LoVo (cell line): ENCODE measurements around the gene SEPHS1.
"Not testable (repeated sequence)": the region's sequence is repeated elsewhere in the genome, so short reads cannot be mapped to it uniquely, and the experiment has no call there.

Experiments used
- DNase-seq: peaks from one replicate; pipeline ENCODE4 v3.0.0-alpha.2; 2016; ENCODE audit warnings: low spot score

Gene SEPHS1, protein sequence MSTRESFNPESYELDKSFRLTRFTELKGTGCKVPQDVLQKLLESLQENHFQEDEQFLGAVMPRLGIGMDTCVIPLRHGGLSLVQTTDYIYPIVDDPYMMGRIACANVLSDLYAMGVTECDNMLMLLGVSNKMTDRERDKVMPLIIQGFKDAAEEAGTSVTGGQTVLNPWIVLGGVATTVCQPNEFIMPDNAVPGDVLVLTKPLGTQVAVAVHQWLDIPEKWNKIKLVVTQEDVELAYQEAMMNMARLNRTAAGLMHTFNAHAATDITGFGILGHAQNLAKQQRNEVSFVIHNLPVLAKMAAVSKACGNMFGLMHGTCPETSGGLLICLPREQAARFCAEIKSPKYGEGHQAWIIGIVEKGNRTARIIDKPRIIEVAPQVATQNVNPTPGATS

DNA sequence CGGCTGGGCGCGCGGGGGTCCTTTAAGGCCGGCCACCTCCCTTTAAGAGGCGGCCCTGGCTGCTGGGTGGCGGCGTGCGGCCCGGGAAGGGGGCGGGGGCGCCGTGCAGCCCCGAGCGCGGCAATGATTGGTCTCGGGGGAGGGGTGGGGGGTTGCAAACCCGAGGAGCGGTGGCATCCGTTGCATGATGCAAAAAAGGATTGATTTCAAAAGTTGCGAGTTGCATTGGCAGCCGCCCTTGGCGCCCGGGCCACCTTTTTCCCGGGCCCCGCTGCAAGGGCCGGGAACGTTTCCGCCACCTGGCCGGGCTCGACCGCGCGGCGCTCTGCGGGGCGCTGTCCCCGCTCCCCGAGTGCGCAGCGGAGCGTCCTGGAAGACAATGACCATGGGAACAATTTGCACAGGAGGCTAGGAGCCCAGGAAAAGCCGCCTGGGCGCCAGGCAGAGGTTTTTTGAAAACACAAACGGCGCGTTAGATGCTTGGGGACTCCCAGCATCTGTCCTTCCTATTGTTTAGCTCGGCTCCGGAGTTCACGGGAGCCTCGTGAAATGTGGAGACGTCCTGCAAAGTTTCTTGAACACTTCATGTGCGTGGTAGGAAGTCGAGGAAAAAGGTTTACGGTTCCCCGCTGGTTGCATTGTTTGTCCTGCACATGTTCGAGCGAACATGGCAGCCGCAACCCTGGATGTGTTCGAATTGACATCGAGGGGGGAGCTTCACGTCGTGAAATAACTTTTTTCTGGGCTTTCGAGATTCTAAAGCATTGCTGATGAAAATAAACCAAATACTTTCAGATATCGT, at the start of gene SEPHS1:
TSS of gene SEPHS1 (minus strand) at position 78 of the 802 bp plus-strand sequence. CDS start 3,343 bp downstream, outside the sequence.
- peak; percentile 76 for DNase-seq

DNA sequence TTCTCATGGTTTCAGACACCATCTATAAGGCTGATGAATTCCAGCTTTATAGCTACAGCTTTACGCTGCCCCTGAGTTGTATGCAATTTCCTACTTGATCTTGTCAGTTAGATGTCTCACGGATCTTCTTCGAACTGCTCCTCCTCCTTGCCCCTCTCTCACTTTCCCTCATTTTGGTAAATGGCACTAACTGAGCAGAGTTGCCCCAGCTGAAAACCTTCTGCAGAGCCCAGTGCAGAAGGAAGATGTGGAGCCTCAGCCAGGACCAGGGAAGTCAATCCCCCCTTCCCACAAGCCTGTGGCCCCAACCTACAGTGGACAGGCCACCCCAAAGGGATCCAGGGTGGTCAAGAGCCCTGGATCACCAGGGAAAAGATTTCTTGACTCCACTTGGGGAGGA, 49.0 kb upstream of the SEPHS1 start:
- DNase-seq = no peak

DNA sequence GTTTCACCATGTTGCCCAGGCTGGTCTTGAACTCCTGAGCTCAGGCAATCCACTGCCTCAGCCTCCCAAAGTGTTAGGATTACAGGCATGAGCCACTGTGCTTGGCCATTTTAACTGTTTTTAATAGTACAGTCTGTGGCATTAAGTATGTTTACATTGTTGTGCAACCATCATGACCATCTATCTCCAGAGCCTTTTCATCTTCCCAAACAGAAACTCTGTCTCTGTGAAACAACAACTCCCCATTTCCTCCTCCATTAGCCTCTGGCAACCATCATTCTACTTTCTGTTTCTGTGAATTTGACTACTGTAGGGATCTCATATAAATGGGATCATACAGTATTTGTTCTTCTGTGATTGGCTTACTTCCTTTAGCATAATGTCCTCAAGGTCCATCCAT, 48.3 kb upstream of the SEPHS1 start:
- DNase-seq = no peak

DNA sequence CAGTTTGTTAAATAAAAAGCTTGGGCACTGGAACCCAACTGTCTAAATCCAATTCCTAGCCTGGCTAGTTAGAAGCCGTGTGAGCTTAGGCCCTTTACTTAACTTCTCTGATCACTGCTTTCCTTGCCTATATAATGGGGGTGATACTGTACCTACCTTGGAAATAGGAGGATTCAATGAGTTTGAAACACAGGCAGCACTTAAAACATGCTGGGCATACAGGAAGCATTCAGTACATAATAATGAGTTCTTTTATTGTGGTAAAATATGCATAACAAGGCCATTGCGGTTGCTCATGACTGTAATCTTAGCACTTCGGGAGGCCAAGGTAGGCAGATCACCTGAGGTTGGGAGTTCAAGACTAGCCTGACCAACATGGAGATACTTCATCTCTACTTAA, 47.4 kb upstream of the SEPHS1 start:
- no peak for DNase-seq

DNA sequence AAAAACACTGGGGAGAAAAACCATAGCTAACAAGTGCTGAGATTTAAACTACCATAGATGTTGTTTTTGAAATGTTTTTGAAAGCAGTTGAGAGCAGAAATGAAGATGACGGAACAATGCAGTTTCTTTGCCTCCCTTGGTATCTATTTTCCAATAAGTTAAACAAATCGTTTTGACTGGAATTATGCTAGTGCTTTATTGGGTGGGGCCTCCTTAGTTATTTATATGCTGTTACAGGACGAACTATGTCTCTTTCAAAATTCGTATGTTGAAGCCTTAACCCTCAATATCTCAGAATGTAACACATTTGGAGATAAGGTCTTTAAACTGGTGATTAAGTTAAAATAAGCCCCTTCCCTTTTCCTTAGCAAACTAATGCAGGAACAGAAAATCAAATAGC, 45.5 kb upstream of the SEPHS1 start:
- DNase-seq = no peak

DNA sequence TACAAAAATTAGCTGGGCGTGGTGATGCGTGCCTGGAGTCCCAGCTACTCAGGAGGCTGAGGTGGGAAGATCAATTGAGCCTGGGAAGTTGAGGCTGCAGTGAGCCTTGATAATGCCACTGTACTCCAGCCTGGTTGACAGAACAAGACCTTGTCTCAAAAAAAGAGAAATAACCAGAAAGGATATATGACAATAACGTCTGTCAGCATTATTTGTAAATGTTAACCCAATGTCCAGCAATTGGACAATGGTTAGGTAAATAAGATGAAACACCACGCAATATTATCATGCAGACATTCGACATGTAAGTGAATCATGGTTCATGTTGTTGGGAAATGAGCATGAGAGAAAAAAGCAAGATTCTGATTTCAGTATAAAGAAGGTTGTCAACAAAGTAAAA, 44.6 kb upstream of the SEPHS1 start:
- no peak for DNase-seq

DNA sequence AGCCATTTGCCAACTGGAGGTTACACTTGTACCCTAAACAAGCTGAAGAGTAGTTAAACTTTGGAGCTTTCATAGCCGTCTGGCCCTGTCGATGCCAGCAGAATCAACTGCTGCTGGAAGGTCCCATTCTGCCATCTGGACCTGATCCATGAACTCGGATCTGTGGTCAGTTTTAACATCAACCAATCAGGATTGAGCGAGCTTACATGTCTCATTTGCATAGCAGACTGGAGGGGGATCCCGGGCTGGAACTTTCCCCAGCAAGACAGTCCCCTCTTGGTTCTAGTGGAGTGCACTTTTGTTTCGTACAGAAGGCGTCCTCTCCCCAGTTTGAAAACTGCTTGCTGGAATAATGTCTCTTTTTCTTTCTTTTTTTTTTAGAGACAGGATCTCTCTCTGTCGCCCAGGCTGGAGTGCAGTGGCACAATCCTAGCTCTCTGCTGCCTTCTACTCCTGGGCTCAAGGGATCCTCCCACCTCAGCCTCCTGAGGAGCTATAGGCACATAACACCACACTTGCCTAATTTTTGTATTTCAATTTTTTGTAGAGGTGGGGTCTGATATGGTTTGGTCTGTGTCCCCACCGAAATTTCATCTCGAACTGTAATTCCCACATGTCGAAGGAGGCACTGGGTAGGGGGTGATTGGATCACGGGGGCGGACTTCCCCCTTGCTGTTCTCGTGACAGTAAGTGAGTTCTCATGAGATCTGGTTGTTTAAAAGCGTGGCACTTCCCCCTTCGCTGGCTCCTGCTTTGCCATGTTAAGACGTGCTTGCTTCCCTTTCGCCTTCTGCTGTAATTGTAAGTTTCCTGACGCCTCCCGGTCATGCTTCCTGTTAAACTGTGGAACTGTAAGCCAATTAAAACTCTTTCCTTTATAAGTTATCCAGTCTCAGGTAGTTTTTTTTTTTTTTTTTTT, 42.8 kb upstream of the SEPHS1 start:
- DNase-seq = no peak

DNA sequence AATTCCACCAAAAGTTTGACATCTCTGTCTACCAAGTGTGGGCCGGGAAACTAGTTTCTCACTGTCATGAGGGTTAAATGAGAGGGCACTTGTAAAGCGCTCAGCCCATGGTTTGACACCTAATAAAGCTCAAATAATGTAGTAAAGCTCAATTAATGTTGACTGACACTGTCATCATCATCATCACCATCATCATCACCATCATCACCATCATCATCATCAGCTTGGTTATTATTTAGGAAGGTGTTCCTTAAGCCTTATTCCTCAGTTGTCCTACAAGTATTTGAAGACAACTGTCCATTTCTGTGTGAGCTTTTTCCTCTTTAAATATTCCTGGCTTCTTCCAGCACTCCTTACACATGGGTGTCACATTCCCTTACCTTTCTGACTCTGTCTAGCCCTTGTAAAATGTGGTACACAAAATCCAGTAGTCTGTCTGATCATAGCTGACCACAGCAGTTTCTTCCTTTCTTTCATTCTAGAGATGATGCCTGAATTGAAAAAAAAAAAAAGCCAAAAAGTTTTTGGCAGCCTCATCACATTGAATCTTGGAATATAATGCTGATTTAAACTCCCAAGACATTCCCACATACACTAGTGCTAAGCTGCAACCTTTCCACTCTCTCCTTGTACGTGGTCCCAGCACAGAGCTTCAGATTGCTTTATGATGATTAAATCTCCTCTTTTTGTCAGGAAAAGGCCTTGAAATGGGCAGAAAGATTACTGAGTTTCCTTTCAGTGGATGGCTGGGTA, 40.6 kb upstream of the SEPHS1 start:
- no peak for DNase-seq

DNA sequence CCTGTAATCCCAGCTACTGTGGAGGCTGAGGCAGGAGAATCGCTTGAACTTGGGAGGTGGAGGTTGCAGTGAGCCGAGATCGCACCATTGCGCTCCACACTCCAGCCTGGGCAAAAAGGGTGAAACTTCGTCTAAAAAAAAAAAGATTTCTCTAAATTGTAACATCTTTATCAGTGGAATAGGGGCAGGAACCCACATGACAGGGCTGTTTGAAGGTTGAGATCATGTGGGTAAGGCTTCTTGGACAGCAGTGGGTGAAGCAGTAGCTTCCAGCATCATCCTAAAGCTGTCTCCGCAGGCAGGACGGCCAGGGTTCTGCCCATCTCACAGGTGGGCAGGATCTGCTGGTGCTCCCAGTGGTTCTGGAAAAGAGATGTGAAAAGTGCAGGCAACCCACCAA, 37.9 kb upstream of the SEPHS1 start:
- no peak for DNase-seq

DNA sequence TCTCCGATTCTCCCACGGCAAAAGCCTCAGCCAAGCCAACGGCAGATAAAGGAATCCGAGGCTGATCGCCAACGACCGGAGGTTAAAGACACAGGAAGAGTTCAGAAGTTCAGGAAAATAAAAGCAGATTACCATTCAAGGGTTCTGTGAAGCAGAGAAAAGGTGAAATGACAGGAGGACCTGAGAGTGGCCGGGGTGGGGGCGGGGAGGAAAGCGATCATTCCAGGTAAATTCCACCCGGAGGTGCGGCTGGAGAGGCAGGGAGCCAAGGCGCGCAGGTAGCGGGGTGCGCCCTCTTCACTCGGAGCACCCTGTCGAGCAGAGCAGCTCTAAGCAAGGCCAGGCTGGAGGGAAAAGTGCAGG, 35.3 kb upstream of the SEPHS1 start:
- DNase-seq = peak; percentile 79

DNA sequence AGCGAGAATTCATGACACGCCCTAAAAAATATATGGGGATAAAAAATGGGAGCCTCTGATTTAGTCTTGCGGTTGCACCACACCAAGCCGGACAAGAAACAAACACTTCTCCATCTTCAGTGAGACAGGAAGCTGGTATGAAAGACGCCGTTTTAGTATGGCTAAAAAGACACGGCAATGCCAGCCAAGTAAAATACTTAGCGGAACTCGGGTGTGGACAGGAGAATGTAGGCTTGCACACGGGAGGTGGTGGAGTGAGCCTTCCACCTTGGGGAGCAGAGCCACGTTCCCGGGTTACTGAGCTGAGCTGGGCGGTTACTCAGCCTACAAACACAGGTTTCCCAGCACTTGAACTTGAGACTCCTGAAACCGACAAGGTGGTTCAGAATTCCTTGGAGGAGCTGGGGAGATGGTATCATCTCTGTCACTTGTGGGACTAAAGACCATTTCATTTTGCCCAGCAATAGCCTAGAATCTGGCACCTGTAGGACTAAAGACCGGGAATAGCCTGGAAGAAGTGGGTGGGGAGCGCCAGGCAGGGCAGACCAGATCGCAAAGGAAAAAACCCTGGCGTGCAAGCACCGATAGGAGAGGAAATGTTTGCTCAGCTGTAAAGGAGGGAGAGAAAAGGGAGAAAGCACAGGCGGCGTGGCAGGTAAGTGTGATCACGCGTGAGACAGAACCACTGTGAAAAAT, 34.8 kb upstream of the SEPHS1 start:
- DNase-seq = peak; percentile 46

DNA sequence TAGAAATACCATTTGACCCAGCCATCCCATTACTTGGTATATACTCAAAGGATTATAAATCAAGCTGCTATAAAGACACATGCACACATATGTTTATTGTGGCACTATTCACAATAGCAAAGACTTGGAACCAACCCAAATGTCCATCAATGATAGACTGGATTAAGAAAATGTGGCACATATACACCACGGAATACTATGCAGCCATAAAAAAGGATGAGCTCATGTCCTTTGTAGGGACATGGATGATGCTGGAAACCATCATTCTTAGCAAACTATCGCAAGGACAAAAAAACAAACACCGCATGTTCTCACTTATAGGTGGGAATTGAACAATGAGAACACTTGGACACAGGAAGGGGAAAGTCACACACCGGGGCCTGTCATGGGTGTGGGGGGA, 31.0 kb upstream of the SEPHS1 start:
- DNase-seq = not testable (repeated sequence)

DNA sequence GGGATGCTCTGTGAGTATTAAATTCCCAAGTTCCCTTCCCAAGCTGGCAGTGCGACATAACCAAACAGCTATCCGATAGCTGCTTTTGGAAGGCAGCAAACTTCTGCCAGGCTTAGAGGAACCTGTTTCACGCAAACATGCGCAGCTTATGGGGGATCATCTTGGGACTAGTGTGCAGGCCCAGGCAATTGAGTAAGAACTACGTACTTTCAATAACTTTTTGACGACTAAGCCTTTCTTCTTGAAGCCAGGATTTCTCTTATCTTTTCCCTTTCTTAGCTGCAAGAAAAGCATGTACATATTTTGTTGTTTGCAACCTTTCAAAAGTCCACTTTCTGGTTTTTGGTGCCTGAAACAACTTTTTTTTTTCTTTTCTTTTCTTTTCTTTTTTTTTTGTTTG, 28.7 kb upstream of the SEPHS1 start:
- DNase-seq = no peak

DNA sequence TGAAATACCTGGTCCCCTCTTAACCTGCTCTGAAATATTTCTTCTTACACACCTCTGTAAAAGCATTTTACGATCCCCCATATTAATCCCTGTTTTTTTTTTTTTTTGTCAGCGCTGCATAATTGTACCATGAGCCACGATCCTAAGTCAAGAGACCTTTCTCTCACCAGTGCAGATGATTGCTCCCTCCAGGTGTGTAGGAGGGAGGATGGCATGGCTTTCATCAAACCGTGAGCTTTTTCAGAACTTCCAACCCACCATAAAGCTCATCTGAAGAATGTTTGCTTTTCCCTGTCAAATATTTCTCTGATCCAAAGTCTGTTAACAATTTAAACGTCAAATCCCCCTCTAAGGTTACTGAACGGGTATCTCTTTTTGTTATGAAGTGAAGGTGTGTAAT, 28.2 kb upstream of the SEPHS1 start:
- no peak for DNase-seq

DNA sequence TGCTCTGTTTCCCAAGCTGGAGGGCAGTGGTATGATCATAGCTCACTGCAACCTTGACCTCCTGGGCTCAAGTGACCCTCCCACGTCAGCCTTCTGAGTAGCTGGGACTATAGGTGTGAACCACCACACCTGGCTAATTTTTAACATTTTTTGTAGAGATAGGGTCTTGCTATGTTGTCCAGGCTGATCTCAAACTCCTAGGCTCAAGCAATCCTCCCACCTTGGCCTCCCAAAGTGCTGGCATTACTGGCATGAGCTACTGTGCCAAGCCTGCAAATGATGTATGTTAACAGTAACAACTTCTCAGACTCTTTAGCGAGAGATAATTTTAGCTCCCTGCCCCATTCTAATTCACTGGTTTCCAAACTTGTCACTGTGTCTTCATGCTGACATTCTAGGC, 27.7 kb upstream of the SEPHS1 start:
- no peak for DNase-seq

DNA sequence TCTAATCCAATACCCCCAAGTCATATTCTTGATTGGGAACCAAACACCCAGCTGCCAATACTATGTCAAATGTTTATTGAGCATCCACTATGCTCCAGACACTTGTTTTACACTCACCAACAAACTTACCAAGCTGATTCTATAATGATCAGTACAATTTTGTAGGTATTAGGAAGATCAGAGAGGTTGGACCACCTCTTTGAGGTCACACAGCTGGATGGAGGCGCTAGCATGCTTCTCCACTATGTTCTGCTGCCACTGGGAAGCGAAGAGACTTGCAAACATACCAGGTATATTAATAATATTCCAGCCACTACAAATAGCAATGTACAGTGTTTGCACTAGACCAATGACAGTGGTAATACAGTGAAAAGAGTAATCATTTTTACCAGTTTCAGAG, 25.6 kb upstream of the SEPHS1 start:
- no peak for DNase-seq

DNA sequence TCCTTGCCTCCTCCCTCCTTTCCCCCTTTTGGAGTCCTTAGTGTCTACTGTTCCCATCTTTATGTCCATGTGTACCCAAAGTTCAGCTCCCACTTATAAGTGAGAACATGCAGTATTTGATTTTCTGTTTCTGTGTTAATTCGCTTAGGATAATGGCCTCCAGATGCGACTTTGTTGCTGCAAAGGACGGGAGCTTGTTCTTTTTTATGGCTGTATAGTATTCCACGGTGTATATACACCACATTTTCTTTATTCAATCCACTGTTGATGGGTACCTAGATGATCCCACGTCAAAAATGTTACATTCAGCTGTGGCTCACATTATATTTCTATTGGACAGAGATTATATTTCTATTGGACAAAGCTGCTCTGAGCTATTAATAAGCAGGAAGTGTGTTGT, 24.4 kb upstream of the SEPHS1 start:
- no peak for DNase-seq

DNA sequence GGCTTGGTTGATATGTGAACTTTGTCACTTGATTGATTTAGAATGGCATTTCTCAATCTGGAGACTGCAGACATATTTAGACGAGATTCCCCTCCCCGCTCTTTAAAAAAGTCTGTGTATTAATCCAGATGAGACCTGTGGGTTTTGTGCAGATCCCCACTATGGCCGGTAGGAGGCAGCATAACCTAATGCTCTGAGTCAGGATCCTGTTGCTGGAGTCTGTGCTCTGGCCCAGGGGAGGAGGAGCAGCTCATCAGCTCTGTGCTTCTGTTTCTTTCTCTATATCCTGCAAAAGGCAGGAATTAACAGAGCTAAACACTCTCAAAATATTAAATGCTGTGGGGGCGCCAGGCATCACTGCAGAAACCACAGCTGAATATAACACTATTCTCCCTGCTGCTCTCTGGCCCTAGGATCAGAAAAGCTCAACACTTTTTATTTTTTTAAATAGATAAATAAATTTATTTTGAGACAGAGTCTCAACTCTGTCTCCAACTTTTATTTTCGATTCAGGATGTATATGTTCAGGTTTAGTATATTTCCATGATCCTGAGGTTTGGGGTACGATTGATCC, 23.9 kb upstream of the SEPHS1 start:
- peak; percentile 76 for DNase-seq

DNA sequence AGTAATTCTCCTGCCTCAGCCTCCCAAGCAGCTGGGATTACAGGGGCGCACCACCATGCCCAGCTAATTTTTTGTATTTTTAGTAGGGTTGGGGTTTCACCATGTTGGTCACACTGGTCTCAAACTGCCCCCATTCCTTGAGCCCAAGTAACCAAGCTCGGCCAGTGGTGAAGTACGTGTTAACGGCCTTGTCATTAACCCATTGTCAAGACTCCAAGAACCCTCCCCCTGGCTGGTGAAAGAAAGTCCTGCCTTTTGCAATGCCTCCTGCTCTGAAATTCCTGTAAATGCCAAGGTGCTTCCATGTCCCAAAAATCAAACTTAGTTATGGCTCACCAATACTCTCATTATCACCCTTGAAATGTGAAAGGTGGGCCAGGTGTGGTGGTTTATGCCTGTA, 18.8 kb upstream of the SEPHS1 start:
- no peak for DNase-seq

DNA sequence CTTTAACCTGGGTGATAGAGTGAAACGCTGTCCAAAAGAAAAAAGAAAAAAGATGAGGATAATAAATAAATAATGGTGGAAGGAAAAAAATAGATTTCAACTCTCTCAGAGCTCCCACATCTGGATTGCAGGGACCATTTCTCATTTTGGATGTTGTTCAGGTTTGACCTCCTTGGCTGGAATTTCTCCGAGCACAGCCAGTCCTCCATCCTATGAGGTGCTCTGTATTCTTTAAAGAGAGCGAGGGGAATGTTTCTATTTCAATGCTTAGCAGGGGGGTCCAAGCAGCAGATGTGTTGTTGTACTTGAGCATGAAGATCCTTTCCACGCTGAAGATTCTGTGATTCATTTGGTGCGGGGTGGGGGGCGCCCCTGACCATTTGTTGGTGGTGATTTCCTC, 17.7 kb upstream of the SEPHS1 start:
- DNase-seq = no peak

DNA sequence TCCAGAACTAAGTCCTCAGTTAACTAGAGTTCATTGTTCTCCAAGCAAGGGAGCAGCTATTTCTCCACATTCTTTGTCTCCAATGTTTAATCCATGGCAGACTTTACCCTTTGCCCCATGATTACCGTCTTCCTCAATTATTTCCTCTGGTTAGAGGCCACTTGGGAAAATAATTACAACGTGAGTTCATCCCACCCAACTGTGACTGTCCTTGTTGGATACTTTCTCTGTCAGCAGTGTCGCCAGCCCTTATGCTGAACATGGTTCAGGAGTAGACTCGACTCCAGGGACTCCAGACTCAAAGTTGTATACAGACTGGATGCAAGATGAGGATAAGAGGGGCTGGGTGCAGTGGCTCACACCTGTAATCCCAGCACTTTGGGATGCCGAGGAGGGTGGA, 17.1 kb upstream of the SEPHS1 start:
- DNase-seq = no peak
